ENCODE results near the gene MMP20.

The MMP20 gene

DNA sequence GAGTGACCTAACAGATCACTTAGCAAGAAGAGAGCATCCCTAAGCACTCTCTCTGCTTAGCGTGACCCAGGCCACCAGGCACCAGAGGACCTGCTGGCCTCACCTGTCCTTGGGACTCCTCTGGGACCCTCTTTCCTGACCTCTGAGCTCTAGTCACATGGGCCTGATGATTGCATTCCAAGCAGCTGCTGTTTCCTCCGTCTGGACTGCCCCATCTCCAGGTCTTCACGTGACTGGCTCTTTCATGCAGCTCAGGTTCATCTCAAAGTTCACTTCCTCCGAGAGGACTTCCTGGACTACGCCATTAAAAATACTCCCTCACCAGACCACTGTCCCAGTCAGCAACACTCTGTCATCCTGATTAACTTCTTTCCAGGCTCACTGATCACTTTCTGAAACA lies 2.9 kb downstream of the MMP20 start:
- no peak for DNase-seq

- no peak for DNase-seq
These were observed 4.1 kb downstream of the MMP20 start for GRCh38 chr11:102620818-102621561.

DNA sequence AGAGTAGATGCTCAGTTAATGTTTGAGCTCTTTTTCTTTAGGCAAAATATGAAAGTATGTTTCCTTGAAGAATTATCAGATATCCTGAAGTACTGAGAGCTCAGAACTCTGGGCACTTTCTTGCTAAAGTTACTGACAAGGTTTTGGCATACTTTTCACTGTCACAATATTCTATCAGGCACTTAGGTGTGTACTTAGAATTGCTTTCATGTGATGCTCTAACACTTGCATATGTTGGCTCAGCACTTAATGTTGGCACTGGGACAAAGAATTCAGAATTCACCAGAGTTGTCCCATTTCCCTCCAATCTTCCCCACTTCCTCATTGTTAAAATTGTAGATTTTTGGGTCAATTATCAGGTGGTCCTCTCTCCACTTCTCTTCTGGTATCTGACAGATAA lies 5.0 kb downstream of the MMP20 start:
- no peak for DNase-seq

- no peak for DNase-seq
These were observed 7.6 kb downstream of the MMP20 start for GRCh38 chr11:102617466-102618008.

- no peak for DNase-seq
These were observed 9.2 kb downstream of the MMP20 start for GRCh38 chr11:102615894-102616432.

- DNase-seq, result no peak
These were observed 9.8 kb downstream of the MMP20 start for GRCh38 chr11:102615077-102615893.

GRCh38 chr11:102614485-102614884 lies 10.6 kb downstream of the MMP20 start:
- no peak for DNase-seq

GRCh38 chr11:102614031-102614430 lies 11.1 kb downstream of the MMP20 start:
- no peak for DNase-seq

DNA sequence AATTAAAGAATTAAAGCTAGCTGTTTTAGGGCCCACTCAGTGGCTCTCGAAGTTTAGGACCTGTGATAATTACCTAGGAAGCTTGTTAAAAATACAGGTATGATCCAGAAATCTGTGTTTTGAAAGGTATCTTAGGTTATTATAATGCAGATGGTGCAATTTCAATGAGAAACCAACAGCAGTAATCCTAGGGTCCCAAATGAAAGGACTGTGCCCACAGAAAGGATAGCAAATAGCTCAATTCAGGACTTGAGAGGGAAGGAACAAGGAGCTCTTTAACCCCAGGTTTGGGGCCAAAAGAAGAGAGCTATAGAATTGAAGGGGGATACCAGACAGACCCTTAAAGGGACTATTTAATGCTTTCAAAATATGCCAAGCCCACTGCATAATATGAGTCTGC lies 11.7 kb downstream of the MMP20 start:
- DNase-seq, result no peak

GRCh38 chr11:102611291-102611690 lies 13.8 kb downstream of the MMP20 start:
- no peak for DNase-seq

DNA sequence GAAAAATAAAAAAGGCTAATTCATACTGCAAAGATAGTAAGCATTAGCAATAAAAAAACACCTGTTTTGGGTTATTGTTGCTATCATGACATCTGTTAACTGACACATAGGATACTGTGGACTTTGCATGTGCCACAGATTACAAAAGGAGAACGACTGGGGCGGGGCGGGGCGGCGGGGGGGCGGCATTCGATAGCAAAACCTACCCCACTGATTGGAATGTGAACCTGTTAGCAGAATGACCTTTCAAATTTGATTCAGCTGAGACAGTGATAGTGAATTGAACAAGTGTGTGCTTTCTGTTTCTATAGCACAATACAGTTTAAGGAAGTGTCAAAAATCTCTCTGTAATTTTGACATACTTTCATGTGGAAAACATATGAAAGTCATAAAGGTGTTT lies 14.9 kb downstream of the MMP20 start:
- no peak for DNase-seq

DNA sequence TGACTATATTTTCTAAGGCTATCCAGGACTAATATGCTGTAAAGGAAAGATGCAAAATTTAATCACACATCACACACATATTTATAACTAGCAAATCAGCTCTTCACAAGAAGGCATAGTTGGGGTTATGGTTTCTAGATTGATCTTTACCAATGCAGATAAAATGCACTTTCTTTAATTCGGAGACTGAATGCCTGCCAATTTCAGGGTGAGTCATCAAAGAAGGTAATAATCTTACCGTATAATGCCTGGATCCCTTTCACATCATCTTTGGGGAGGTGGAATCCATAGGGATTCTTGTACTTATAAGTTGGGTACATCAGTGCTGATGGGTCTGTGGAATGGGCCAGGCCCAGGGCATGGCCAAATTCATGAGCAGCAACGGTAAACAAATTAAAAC lies 16.4 kb downstream of the MMP20 start:
- no peak for DNase-seq

GRCh38 chr11:102604875-102605274 lies 20.3 kb downstream of the MMP20 start:
- DNase-seq, result no peak

DNA sequence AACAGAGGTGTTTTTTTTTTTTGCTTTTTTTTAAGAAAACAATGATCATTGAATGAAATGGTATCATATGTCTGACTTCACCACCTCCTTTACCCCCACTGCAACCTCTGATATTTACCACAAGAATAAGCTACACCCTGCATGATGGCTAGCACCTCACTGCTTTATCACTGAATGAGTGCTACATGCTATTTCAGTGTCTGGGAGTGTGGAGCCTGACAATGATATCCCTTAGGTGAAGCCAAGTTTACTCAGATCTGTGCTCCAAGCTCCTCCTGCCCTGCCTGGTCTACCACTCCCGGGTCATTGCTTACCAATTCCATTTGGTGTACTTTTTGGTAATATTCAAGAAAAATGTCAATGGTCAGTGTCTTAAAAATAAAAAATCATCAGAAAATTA lies 21.1 kb downstream of the MMP20 start:
- no peak for DNase-seq

DNA sequence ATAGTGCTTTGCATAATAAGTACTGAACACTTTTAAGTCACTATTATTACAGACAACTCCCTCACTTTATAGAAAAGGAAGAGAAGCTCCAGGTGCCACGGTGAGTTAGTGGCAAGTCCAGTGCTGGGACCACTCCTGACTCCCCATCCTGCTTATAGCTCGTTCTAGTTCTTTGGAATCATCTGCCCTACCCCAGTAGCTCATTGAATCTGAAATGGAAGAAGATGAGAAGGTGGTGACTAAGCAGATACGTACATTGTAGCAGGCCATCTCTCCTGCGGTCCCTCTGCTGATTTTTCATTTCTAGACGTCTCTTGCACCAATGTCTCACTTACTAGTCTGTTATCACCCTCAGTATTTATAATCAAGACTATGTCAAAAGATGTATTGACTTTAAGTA lies 21.6 kb downstream of the MMP20 start:
- DNase-seq, result no peak

- no peak for DNase-seq
These were observed 22.0 kb downstream of the MMP20 start for GRCh38 chr11:102603091-102603490.

GRCh38 chr11:102600666-102601065 lies 24.5 kb downstream of the MMP20 start:
- no peak for DNase-seq

DNA sequence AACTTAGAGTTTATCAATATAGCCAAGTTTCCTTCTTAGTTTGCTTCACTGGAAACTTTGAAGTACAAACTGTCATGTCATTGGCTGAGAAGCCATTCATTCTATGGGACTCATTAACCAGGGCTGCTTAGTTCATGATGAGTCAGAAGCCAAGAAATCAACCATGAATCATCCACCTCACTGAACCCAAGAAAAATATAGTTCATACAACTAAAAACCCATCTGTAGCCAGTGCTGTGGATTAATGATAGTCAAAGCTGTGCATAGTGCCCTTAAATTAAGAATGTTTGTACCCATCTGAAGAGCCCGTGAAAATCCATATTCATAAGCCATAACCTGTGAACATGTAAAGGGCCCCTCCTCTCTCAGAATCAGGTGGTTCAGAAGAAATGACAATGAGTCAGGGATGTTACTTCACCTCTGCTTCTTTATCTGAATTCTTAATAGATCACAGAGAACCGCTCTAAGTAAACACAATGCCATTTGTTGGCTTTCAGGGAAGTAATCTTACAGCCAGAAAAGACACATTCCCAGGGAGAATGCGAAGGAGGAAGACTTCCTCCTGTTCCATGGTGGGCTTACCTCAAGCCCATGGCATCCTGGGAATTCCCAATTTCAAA lies 25.4 kb downstream of the MMP20 start:
- no peak for DNase-seq

DNA sequence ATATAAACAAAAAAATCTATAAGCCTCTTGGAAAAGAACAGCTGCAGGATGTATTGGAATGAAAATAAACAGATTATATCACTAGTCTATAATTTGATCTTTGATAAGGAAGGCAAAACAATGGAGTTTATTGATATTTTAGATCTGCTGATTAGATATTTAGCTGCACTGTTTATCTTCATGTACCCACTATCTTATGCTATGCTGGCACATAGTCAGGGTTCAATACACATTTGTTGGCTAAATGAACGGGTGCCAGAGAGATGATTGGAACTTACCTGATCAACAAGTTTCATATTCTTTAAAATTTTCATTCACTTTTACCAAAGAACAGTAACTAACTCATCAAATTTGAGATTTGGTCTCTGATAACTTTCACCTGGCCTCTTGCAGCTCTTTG lies 26.9 kb downstream of the MMP20 start:
- DNase-seq, result no peak

GRCh38 chr11:102596578-102596977 lies 28.6 kb downstream of the MMP20 start:
- DNase-seq, result no peak

GRCh38 chr11:102592634-102593581 lies 32.2 kb downstream of the MMP20 start:
- no peak for DNase-seq

DNA sequence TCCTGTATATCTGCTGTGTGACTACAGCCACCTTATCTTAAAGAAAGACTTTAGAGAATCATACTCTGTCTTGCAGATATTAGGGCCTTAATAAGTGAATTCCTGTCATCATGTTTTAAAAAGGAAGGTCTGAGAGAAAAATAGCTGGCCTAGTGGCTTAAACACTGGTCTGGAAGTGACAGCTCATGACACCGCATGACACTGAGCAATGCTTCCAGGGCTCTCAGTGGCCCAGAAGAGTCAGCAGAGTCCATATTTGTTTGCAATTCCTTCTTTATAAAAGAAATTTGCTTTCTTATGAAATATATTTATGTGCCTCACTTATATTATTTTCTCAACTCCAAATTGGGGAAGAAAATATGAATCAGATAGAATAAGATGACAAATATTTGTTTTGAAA lies 33.0 kb downstream of the MMP20 start:
- DNase-seq, result no peak

All from NCI-H2029 (cell line).